GM19455 (cell line): Measurements from ENCODE around the gene MAPK4.
"Not testable (repeated sequence)": the region's sequence is repeated elsewhere in the genome, so short reads cannot be mapped to it uniquely, and the experiment has no call there.

ENCODE experiments used
- ATAC-seq: cut with Tn5 transposase; IDR thresholded peaks from one replicate; pipeline ENCODE4 v1.9.1; 2021; ENCODE audit not compliant: unreplicated experiment

Gene MAPK4

DNA sequence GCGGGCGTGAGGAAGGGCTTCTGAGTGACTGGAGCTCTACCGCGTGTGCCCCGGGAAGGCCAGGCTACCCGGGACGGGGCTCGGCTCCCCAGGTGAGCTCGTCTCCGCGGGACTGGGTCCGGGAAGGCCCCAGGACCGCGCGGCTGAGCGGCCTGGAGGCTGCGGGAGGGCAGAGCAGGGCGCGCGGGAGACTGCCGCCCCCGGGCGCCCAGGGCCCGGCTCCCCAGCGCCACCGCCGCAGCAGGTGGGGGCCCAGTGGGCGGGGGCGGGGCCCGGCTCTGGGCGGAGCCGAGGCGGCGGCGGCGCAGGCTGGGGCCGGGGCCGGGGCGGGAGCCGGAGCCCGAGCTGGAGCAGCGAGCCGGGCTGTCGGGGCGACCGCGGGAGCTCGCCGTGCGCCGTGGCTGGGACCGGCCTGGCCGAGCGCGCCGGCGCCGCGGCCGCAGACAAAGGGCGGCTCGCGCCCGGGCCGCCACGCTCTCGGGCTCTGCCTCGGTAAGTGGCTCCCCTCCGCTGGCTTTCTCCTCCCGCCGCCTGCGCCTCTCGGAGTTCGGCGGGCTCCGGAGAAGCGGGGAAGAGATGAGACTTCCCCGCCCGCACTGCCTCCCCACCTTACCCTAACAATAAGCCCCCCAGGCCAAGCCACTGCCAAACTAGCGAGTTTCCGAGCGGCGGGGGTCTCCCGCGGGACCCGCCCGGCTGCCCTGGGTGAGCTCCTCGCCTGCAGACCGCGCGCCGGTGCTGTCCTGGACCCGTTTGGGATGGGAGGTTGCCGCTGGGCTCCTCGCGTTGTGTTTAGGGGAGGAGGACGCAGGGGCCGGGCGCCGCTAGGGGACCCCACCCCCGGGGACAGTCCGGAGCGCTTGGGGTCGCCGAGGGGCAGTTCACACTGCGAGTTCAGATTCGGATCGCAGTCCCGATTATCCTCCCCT is at the start of gene MAPK4:
Gene MAPK4, plus strand, starts transcription at position 336 of the 929 bp plus-strand sequence. CDS start 103,872 bp downstream, outside the sequence.
- no peak for ATAC-seq

DNA sequence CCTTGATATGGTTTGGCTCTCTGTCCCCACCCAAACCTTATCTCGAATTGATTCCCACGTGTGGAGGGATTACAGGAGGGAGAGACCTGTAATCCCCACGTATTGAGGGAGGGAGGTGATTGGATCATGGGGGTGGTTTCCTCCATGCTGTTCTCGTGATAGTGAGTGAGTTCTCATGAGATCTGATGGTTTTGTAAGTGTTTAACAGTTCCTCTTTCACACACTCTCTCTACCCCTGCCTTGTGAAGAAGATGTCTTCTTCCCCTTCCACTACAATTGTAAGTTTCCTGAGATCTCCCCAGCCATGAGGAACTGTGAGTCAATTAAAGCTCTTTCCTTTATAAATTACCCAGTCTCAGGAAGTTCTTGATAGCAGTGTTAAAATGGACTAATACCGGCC is 42.6 kb upstream of the MAPK4 start:
- not testable (repeated sequence) for ATAC-seq

DNA sequence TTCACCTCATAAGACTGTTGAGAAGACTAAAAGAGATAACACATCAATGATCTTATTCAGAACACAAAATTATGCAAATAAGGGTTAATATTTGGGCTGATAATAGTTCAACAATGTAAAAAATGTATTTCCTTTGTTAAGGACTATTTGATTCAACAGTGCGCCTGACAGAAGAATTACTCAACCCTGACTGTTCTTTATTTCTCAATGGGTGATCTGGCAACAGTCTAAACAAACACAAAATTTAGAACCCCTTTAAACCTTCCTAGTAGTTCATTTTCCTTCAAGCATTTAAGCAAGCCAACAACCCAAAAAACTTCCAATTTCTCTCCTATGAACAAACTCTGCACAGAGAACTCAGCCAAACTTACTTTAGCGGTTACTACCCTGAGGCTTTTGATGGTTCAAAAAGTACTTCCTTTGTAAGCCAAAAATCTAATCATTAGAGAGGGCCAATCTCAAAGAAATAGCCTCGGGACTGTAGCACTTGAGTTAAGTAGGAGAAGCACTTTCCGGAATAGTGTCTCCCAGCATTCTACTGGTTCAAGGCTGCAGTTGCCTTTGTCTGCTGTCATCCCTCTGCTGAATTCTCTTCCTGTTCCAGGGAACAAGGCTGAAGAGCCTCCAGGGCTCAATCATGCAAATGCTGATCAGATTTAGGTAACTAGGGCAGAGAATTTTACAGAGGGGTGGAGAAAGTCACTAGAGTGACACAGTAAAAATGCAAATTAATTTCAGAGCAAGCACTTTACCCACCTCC is 40.9 kb upstream of the MAPK4 start:
- ATAC-seq = no peak

DNA sequence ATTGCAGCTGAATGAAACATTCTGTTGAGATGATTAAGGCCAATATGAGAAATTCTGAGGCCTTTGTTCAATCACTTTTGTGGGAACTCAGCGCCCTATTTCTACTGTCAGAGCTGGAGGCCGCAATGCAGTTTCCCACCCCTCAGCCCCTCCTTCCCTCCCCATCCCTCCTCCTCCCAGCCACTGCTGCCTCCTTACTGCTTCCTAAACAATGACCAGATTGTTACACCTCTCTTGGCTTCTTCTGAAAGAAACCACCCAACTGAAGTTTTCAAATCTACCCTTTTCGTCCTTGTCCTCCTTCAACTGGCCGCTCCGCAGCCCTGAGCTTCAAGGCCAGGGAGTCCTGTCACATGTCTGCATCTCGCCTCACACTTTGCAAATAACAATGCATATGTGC is 36.7 kb upstream of the MAPK4 start:
- ATAC-seq = no peak

DNA sequence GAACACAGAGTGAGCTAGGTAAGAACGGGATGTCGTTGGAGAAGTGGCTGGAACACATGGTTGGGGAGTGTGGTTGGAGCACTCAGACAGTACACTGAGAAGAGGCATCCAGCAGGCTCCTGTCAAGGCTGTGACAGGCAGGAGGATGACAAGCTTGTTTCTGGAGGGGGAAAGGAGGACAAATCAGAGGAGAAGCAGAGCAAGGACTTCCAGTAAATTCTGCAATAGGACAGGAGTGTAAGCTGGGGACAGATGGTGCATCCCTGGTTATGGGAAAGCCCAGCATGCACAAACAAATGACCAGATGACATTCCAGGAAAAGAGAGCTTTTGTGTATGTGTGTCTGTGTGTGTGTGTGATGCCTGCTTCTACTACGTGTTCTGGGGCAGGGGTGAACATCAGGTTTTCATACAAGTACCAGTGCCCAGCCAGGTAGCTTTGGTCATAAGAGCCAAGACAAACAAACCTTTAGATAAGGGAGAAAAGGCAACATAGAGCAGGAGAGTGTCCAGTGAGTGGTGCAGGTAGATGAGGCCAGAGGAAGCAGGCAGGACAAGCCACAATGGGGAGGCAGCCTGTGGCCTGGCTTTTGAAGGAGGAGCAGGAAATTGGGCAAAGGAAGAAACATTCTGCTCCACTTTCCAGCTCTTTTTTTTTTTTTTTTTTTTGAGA is 32.1 kb upstream of the MAPK4 start:
- ATAC-seq = no peak

DNA sequence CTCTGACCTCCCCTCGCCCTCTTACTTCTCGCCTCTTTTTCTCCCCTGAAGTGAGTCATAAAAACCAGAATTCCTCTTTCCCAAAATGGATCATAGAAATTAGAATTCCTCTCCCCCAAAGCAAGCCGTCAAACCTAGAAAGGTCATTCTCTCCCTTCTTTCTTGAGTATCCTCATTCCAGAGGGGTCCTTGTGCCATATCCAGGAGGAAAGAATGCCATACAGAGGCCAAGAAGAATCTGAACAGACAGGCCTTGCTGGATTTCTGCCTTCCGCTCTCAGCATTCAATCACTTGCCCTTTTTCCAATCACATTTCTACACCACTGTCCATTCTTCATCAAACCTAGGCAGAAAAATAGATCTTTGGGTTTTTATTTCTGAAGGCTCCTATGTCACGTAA is 31.1 kb upstream of the MAPK4 start:
- ATAC-seq = no peak

DNA sequence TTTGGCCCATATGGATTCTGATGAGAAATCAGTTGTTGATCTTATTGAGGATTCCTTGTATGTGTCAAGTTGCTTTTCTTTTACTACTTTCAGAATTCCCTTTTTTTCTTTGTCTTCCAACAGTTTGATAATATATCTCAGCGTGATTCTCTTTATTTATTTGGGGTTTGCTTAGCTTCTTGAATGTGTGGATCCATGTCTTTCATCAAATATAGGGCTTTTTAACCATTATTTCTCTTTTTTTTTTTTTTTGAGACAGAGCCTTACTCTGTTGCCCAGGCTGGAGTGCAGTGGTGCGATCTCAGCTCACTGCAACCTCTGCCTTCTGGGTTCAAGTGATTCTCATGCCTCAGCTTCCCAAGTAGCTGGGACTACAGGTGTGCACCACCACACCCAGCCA is 26.1 kb upstream of the MAPK4 start:
- ATAC-seq = not testable (repeated sequence)

DNA sequence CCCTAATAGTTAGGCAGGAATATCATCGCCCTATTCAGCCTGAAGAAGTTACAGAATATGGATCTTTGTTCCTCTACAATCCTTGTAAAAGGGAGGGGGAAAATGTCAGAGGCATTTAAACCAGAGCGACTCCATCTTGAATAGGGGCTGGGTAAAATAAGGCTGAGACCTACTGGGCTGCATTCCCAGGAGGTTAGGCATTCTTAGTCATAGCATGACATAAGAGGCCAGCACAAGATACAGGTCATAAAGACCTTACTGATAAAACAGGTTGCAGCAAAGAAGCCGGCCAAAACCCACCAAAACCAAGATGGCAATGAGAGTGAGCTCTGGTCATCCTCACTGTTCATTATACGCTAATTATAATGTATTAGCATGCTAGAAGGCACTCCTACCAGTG is 15.4 kb upstream of the MAPK4 start:
- ATAC-seq = not testable (repeated sequence)

DNA sequence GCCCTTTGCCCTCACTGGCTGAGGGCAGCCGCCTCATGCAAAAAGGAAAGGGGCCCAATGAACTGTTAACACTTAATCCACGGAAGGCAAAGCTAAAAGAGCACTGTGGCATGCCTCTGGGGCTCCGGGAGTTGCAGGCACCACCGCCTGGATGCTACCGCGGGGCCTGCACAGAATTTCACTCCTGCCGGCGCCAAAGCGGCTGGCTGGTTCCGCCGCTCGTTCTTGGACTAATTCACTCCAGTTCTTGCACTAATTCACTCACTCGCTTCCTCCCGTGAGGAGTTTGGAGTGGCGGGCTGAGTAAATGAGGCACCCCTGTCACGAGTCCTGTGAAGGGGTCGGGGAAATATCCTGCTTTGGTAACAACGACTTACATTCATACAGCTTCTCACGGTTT is 14.0 kb upstream of the MAPK4 start:
- no peak for ATAC-seq

DNA sequence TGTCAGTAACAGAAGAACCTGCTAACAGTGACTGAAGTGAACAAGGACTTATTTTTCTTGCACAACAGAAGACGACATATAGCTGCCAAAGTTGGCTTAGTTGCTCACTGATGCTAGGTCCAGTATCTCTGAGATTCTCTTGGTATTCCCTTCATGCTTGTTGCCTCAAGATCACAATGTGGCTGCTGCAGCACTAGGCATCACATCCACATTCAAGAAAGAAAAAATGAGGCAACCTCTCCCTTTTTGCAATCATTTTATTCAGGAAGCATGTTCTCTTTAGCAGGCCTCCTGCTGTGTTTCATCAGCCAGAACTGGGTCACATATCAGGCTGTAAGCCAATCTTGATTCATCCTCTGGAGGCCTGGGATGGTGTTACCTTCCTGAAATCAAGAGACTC is 11.7 kb upstream of the MAPK4 start:
- ATAC-seq = no peak

DNA sequence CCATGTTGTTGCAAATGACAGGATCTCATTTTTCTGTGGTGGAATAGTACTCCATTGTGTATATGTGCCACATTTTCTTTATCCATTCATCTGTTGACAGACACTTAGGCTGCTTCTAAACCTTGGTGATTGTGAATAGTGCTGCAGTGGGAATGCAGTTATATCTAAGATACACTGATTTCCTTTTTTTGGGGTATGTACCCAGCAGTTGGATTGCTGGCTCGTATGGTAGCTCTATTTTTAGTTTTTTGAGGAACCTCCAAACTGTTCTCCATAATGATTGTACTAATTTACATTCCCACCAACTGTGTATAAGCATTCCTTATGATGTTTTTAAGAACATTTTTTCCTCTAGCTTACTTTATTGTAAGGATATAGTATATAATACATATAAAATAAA is 8.2 kb upstream of the MAPK4 start:
- not testable (repeated sequence) for ATAC-seq

DNA sequence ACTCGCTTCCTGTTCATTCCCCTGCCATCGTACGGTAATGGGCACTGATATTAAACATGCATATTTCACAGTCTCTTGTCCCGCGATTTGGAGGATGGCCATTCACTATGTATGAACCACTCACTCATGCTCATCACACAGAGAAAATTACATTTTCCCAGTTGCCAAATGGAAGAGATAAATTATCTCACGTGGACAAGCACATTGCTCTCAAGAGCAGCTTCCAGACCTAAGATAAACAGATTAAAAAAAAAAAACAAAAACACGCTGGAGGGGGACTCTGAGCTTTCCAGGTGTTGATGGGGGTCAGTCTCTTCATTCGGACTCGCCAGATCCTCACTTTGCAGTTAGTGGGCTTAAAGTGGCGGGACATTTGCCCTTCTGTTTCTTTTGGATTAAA is 1.7 kb upstream of the MAPK4 start:
- ATAC-seq = no peak

DNA sequence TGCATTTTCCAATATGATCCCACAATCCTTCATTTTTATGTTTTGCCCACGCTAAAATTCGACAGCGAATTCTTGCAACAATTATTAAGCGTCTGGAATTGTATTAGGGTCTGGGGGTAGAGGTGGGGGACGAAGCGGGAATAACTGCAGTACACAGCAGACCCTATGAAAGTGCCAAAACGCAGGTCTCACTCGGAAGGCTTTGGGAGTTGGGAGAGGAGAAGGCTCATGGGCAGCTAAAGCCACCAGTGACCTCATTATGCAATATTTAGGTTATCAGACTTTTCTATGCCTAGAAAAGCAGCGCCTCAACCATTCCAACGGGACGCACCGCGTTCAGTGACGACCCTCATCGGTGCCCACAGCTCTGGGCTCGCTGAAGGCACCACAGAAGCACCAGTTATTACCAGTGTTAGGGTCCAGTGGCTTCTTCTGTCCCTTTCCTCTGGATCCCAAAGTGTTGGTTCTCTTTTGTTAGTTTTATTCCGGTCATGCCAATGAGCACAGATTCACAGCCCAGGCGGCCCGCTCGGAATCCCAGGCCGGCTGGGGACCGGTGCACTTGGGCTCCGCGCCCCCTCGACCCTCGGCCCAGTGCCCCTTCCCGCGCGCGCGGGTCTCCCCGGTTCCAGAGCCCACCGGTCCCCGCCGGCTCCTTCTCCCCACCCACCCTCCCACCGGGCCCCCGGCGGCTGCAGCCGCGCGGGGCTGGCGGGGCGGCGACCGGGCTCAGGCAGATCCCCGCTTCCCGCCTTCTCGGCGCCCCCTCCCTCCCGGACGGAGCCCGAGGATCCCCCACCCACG is 737 bp upstream of the MAPK4 start:
- ATAC-seq = no peak

DNA sequence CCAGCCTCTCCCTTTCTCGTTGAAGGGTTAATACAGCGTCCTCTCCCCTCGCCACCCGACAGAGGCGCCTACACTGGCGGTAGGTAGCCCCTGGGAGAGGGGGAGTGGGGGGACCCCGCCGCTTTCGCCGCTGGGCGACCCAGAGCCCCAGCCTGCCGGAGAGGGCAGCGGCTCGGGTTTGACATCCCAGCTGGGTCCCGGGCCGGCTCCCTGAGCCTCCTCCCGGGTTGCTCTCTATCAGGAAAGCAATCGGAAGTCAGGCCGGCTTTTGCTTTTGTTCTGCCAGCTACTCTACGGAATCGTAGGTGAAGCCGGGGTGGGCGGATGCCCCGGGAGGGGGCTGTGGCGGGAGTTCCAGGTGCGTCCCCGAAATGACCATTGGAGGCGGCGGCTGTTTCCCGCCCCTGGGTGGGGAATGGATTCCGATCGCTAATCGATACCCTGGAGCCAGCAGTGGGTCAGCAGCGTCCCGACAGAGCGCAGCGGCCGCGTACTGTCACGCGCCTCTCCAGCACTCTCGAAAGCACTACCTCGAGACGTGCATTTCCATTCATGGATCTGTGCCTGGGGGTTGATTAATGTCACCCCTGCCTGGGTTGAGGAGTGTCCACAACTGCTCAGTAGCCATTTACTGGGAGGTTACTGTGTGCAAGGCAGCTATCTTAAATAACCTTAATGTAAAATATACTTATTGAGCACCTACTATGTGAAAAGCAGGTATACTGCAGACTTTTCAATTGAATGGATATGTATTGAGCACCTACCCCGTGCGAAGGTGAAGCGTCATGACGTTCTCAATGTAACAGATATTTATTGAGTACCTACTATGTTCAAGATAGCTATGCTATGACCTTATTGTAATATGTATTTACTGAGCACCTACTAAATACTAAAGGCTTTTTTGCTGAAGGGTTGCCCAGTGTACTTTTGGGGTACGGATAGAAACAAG is 1.1 kb downstream of the MAPK4 start:
- ATAC-seq = no peak

DNA sequence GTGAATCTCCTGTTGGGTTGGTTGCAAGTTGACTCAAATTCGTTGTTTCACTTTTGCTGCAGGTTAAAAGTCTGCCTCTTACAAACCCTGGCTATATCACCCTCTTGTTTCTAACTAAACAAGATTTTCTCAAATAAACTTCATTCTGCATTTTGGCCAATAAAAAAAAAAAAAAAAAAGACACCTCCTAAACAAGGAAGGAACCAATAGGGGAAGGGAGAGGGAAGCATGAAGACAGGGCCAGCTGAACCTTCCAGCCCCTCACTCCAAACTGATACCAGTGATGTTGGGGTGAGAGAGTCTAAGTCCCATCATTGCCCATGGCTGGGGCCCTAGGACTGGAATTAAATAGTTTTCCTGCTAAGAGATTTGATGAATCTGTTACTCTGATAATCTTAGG is 2.4 kb downstream of the MAPK4 start:
- ATAC-seq = not testable (repeated sequence)

DNA sequence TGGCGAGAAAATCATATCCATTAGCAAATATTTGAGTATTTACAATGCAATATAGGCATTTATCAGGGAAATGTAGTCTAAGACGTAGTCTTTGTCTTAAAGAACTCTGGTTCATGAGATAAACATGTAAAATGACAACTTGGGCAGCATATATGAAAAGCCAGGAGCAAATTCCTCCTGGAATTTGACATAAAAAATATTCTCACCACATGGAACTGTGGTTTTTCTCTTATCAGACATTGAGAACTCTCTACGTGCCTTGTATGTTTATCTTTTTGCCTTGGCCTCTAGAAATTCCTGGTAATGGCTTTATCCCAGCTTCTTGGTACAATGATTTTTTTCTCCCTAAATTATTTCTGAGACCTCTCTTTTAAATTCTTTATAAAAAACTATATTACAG is 2.8 kb downstream of the MAPK4 start:
- ATAC-seq = no peak

DNA sequence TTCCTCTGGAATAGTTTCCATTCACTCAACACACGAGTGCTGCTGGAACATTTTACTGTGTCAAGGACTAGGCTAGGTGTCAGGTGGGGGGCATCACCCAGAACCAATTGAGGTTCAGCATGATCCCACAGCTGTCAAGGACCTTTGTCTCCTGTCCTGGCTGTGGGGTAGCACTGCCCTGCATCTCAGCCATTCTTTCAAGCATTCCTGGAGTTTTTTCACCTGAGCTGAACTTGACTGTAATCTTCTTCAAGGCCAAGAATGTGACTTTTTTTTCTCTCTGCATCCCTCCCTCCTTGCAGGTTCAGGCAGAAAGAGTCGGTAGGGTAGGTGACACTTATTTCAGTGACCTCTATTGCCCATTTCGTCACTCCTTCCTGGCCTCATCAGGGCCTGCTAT is 3.5 kb downstream of the MAPK4 start:
- no peak for ATAC-seq

DNA sequence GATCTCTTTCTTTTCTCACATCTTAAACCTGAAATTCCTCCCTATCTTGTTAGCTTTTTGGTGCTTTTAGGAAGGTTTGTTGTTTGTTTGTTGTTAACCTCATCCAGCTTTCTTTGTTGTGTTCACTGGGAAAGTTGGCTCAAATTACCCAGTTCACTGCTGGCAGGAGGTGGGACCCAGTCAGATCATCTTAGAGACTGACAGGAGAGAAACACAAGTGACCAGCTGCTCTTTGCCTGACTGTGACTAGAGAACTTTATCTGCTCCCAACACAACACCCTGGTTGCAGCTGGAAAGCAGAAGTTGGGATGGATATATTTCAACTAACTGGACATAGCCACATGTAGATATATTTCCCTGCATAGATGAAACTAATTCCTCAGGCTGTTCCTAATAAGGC is 10.0 kb downstream of the MAPK4 start:
- no peak for ATAC-seq

DNA sequence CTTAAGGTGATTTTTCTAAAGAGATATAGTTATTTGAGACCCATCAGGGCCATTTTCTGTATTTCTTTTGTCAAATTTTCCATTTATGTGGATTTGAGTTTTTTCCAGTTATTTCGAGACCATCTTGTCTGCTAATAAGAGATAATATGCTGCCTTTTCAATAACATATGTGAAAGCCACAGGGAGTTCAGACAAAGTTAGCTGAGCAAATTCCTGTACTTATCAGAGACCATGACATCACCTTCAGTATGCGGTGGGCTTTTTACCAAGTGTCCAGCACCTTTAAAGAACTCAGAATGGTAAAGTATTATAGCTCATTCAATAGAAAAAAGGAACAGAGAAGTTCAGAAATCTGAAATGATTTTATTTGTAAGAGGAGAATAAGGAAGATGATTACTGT is 11.7 kb downstream of the MAPK4 start:
- ATAC-seq = no peak

DNA sequence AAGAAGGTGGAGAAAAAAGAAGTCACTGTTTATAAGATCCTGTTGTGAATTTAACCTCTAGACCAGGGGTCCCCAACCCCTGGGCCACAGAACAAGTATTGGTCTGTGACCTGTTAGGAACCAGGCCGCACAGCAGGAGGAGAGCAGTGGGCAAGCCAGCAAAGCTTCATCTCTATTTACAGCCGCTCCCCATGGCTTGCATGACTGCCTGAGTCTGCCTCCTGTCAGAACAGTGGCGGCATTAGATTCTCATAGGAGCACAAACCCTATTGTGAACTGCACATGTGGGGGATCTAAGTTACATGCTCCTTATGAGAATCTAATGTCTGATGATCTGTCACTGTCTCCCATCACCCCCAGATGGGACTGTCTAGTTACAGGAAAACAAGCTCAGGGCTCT is 13.3 kb downstream of the MAPK4 start:
- not testable (repeated sequence) for ATAC-seq
